OCI-LY1 (cell line): Measurements from ENCODE around the gene TCERG1.

Experiments
- CTCF ChIP-seq: fragments of 200-600 bp; sonication (generic), shearing (Covaris generic); IDR thresholded peaks from 2 replicates; pipeline ENCODE4 v1.5.1; 2017; ENCODE audit warnings: mild to moderate bottlenecking, antibody characterized with exemption, low read length, moderate library complexity, mixed read lengths
- EZH2 ChIP-seq: fragments of 200-600 bp; sonication (generic), shearing (Covaris generic); IDR thresholded peaks from 2 replicates; pipeline ENCODE4 v1.8.0; 2017; ENCODE audit warnings: borderline replicate concordance, mixed run types, mild to moderate bottlenecking, antibody characterized with exemption, low read length, moderate library complexity, mixed read lengths

DNA sequence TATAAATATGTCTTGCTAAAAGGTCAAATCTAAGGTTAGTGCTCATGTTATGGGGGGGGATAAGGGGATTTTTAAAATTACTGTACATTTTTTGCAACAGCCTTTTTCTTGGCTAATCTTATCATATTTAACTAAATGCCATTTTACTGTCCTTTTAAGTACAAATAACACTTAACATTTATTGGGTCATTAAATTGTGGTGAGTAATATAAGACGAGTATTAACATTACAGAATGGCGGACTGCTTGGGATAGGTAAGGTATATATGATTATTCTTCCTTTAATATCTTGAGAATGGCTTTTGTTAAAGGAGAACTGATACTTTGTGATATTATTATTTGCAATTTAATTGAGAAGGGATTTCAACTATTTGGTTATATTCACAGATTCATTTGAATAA is 35.6 kb downstream of the TCERG1 start:
- TF ChIP-seq CTCF (no peak), EZH2 (no peak)
